ENCODE measurements around the gene PLEKHA8. TPM values are rescaled to one million over a fixed set of nuclear protein-coding genes. Genes with fewer than 3 reads are reported as not detected.

Gene PLEKHA8
- total and polyA plus RNA-seq, 11 donors, result 1.5 to 6.8 (median 4.1) TPM

DNA sequence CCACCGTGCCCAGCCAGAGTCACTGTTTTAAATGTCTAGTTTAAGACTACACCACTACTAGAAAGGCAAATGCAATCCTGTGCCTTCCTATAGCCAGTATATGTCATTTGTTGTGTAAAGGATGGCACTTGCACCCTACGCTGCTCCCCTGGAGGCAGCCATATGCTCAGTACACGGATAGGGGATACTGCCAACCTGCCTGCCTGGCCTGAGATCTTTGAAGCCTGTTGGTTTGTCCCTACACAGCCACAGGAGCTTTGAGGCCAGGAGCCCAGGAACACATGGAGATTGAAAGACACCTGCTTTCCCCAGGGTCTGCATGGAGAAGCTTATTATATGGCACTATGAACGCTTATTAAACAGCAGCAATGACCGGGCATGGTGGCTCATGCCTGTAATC lies 36.3 kb upstream of the PLEKHA8 start:
- Histone ChIP-seq H3K4me3 (no peak overlapping the region), H3K27me3 (peaks cover 0 to 24% (median 0%) of the 10 kb centered on the region in 9 donors), H3K27ac (no peak overlapping the region), H3K4me1 (peaks cover 0 to 19% (median 3%) of the 10 kb centered on the region in 12 donors), H3K36me3 (no peaks in the 10 kb centered on the region), H3K9me3 (peaks cover 0 to 45% (median 17%) of the 10 kb centered on the region in 12 donors)
- WGBS, 4 donors, result 92 to 98% (median 95%) methylated on average over 3 to 5 of the region's 5 CpGs
- DNase-seq (no peak), ATAC-seq (no peak)
- TF ChIP-seq POLR2A (IDR thresholded peaks at IDR 0.05), result no peak
- TF ChIP-seq, protein P1, sequence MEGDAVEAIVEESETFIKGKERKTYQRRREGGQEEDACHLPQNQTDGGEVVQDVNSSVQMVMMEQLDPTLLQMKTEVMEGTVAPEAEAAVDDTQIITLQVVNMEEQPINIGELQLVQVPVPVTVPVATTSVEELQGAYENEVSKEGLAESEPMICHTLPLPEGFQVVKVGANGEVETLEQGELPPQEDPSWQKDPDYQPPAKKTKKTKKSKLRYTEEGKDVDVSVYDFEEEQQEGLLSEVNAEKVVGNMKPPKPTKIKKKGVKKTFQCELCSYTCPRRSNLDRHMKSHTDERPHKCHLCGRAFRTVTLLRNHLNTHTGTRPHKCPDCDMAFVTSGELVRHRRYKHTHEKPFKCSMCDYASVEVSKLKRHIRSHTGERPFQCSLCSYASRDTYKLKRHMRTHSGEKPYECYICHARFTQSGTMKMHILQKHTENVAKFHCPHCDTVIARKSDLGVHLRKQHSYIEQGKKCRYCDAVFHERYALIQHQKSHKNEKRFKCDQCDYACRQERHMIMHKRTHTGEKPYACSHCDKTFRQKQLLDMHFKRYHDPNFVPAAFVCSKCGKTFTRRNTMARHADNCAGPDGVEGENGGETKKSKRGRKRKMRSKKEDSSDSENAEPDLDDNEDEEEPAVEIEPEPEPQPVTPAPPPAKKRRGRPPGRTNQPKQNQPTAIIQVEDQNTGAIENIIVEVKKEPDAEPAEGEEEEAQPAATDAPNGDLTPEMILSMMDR (IDR thresholded peaks at IDR 0.05), result no peak
- intact Hi-C loops (cut with DNase I), result no loop called here

DNA sequence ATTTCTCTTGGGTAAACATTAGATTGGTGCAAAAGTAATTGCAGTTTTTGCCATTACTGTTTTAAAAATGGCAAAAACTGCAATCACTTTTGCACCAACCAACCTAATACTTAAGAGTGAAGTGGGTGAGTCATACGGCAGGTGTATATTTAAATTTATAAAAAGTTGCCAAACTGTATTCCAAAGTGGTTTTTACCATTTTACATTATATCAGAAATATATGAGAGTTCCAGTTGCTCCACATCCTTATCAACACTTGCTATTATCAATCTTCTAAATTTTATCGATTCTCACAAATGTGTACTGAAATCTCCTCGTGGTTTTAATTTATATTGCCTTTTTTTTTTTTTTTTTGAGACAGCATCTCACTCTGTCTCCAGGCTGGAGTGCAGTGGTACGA lies 35.1 kb upstream of the PLEKHA8 start:
- no peak for TF ChIP-seq POLR2A (IDR thresholded peaks at IDR 0.05)
- TF ChIP-seq, protein P1 (IDR thresholded peaks at IDR 0.05), result no peak
- intact Hi-C loops (cut with DNase I), result no loop called here
- Histone ChIP-seq H3K36me3 (no peaks in the 10 kb centered on the region), H3K27ac (no peak overlapping the region), H3K9me3 (peaks cover 0 to 45% (median 17%) of the 10 kb centered on the region in 12 donors), H3K4me1 (peaks cover 0 to 18% (median under 1%) of the 10 kb centered on the region in 12 donors), H3K4me3 (no peak overlapping the region), H3K27me3 (peaks cover 0 to 24% (median 0%) of the 10 kb centered on the region in 9 donors)
- DNase-seq (no peak), ATAC-seq (no peak)
- 86 to 87% (median 87%) methylated on average over 4 of the region's 4 CpGs for WGBS, 4 donors

DNA sequence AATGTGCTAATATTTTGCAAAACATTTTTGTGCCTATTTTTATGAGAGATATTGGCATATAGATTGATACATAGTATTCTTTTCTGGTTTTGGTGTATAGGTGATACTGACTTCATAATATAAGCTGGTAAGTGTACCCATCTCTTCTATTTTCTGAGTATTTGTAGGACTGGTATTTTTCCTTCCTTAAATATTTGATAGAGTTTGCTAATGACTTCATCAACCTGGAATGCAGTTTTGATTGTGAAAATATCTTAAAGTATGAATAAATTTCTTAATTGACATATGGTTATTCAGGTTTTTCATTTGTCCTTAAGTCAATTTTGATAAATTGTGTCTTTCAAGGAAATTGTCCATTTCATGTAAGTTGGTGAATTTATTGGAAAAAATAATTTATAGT lies 32.6 kb upstream of the PLEKHA8 start:
- H3K36me3 ChIP-seq, result no peaks in the 10 kb centered on the region
- intact Hi-C loops (cut with DNase I), result no loop called here
- H3K4me3 ChIP-seq, result no peak overlapping the region
- no peak for DNase-seq
- no peak for ATAC-seq
- peaks cover 0 to under 1% (median 0%) of the 10 kb centered on the region in 9 donors for H3K27me3 ChIP-seq
- TF ChIP-seq POLR2A (IDR thresholded peaks at IDR 0.05), result no peak
- TF ChIP-seq, protein P1 (IDR thresholded peaks at IDR 0.05), result no peak
- H3K27ac ChIP-seq, result no peak overlapping the region
- peaks cover 0 to 45% (median 17%) of the 10 kb centered on the region in 12 donors for H3K9me3 ChIP-seq
- H3K4me1 ChIP-seq, result no peaks in the 10 kb centered on the region

DNA sequence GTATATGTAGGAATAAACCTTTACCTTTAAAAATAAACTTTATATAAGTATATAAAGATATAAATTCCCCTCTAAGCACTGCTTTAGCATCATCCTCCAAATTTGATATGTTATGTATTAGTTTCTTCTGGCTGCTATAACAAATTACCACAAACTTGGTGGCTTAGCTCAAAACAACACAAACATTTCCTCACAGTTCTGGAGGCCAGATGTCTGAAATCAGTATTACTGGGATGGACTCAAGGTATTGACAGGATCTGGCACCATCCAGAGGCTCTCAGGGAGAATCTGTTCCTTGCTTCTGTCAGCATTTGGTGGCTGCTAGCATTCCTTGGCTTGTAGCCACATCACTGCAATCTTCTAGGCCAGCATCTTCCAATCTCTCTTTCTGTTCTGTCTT lies 31.9 kb upstream of the PLEKHA8 start:
- ATAC-seq (no peak), DNase-seq (no peak)
- H3K27ac ChIP-seq, result no peak overlapping the region
- peaks cover 0 to 45% (median 17%) of the 10 kb centered on the region in 12 donors for H3K9me3 ChIP-seq
- no peaks in the 10 kb centered on the region for H3K27me3 ChIP-seq
- H3K36me3 ChIP-seq, result no peaks in the 10 kb centered on the region
- no peak overlapping the region for H3K4me3 ChIP-seq
- H3K4me1 ChIP-seq, result peaks cover 0 to 3% (median 0%) of the 10 kb centered on the region in 12 donors
- TF ChIP-seq, protein P1 (IDR thresholded peaks at IDR 0.05), result no peak
- TF ChIP-seq POLR2A (IDR thresholded peaks at IDR 0.05), result no peak
- intact Hi-C loops (cut with DNase I), result no loop called here
